HG02884 (cell line): ENCODE results near the gene MON2.

Experiments used
- ATAC-seq: cut with Tn5 transposase; IDR thresholded peaks from one replicate; pipeline ENCODE4 v1.9.1; 2021; ENCODE audit warnings: mild to moderate bottlenecking, moderate library complexity; ENCODE audit not compliant: unreplicated experiment

MON2 gene

DNA sequence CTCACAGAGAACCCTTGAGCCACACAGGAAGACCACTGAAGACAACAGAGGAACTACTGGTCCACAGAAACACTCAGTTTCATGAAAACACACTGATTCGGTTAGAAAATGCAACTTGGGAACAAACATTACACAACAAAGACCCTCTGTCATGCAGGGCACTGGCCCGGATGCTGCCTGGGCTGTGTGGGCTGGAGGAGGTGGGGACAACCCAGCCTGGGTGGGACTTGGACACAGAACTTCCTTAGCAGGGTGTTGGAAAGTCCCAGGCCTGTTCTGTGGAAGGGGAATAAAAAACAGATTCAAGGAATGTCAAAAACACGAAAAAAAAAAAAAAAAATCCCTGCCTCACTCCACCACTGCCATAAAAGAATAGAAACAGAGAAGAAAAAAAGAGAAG, 181.0 kb downstream of the MON2 start:
- ATAC-seq = no peak

DNA sequence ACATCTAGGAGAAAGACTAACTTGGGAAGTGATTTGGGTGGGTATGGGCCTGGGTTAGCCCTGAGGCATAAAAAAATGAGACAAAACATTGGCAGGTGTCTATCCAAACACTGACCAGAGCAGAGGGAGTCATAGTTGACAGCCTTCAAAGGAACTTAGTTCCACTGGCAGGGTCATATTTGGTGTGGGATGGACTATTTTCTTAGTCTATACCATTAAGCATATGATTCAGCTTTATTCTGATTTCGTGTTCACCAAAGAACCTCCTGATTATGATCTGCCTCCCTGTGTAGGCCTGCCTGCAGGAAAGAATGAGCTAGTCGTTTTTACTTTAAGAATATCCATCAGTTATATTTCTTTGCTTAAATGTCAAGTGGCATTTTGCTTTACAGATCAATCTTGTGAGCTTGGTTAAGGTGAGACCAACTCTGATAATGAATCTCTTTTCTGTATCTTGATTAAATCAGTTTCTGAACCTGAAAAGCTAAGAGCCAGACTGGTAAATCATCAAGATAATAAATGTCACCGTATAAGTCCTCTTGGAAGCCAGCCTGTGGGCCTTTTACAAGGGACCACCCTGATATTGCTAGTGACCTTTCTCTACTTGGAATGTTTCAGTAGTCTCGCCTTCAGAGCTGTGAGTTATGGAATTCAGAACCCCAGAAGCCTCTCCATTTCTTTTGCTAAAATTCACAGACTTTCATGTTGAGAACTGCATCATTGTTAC, 182.9 kb downstream of the MON2 start:
- ATAC-seq = no peak
